A673 (cell line): ENCODE data around the gene EBLN1. TPM values are rescaled to one million over a fixed set of nuclear protein-coding genes. Genes with fewer than 3 reads are reported as not detected.

Experiments used
- BruUV-seq: library from RNA; stranded (reverse); fragments of 400-500 nt; replicated peaks from 2 replicates; lab custom pipeline; 2021; lab: Mats Ljungman, UMichigan
- CTCF ChIA-PET: fragments of 300-600 bp; sonication (Branson Sonifier 250); formaldehyde crosslinking; loops from one replicate; lab custom pipeline; 2022; ENCODE audit warnings: antibody characterized with exemption; lab: Charles Lee
- POLR2A ChIA-PET: fragments of 300-600 bp; sonication (Branson Sonifier 250); formaldehyde crosslinking; loops from one replicate; lab custom pipeline; 2022; ENCODE audit warnings: antibody characterized with exemption; ENCODE audit not compliant: low non-redundant PET; lab: Charles Lee
- DNase-seq: peaks from one replicate; pipeline ENCODE4 v3.0.0-alpha.2; 2015; ENCODE audit warnings: low spot score
- H3K27ac ChIP-seq: fragments of 200-600 bp; sonication (generic); 2 replicates; pipeline ENCODE4 v1.5.1; 2016; ENCODE audit warnings: mixed run types, low read depth, mild to moderate bottlenecking, mixed read lengths, antibody characterized with exemption, low read length; ENCODE audit not compliant: poor library complexity, severe bottlenecking
- H3K27me3 ChIP-seq: fragments of 200-600 bp; sonication (generic); replicated peaks from 2 replicates; pipeline ENCODE4 v1.6.1; 2017; ENCODE audit warnings: mixed run types, low read depth, mild to moderate bottlenecking, mixed read lengths, antibody characterized with exemption, low read length; ENCODE audit not compliant: insufficient read depth, poor library complexity
- H3K36me3 ChIP-seq: fragments of 200-600 bp; sonication (generic); 2 replicates; pipeline ENCODE4 v1.6.1; 2016; ENCODE audit warnings: mixed run types, mild to moderate bottlenecking, mixed read lengths, antibody characterized with exemption, low read length; ENCODE audit not compliant: insufficient read depth, poor library complexity, severe bottlenecking
- H3K4me1 ChIP-seq: fragments of 200-600 bp; sonication (generic); 2 replicates; pipeline ENCODE4 v1.6.1; 2017; ENCODE audit warnings: mixed run types, mild to moderate bottlenecking, mixed read lengths, antibody characterized with exemption, low read length; ENCODE audit not compliant: insufficient read depth, poor library complexity, severe bottlenecking
- H3K4me3 ChIP-seq: fragments of 200-600 bp; sonication (generic); 2 replicates; pipeline ENCODE4 v1.5.1; 2016; ENCODE audit warnings: low read depth, mixed run types, mild to moderate bottlenecking, mixed read lengths, low read length; ENCODE audit not compliant: poor library complexity, severe bottlenecking
- H3K9me3 ChIP-seq: fragments of 200-600 bp; sonication (generic); 2 replicates; pipeline ENCODE4 v1.6.1; 2016; ENCODE audit warnings: mixed run types, low read depth, mild to moderate bottlenecking, mixed read lengths, antibody characterized with exemption, low read length; ENCODE audit not compliant: poor library complexity, severe bottlenecking
- EZH2 ChIP-seq: fragments of 200-600 bp; sonication (generic); IDR thresholded peaks from 2 replicates; pipeline ENCODE4 v1.6.1; 2017; ENCODE audit warnings: borderline replicate concordance, low read depth, mild to moderate bottlenecking, mixed read lengths, antibody characterized with exemption, low read length; ENCODE audit not compliant: poor library complexity, severe bottlenecking
- intact Hi-C: fragments of 100-400 bp; cut with micrococcal nuclease; formaldehyde crosslinking; loops from one replicate; pipeline ENCODE4 v1.10.0; 2022; ENCODE audit not compliant: unreplicated experiment
- total RNA-seq: library from RNA; stranded (reverse); gene quantifications from 2 replicates; pipeline ENCODE4 v1.2.3, GENCODE V29; 2021
- TF ChIP-seq, protein P1 (sequence below): fragments of 300-800, 200-600 bp; sonication (generic); conservative IDR thresholded peaks from 2 replicates; pipeline ENCODE4 v1.5.1; 2017; ENCODE audit warnings: low read depth, mild to moderate bottlenecking, antibody characterized with exemption, low read length, moderate library complexity, mixed read lengths

The EBLN1 gene
- total RNA-seq, 1 experiment from 2014 or later = not detected

DNA sequence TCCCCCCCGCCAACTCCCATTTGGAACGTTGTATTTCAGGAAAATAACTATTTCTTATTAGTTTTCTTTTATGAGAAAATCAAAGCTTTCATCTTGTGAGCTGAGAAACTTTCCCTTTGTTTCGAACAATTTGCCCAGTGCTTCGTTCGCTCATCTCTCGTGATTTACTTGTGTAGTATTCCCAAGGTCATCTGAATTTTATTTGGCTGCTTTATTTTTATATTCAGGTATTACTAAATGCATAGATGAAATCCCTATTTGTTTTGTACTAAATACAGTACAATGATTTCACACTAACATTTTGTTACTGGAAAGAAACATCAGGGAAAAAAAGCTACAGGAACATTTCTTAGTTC, 12.0 kb upstream of the EBLN1 start:
- intact Hi-C loops = loop anchor here (5.0 to 10.0 kb wide), 3 partner anchors 88 to 225 kb away; partner anchors contain the start of genes COMMD3 and DNAJC1
- Histone ChIP-seq H3K4me1 (peaks cover 14% of the 10 kb centered on the region), H3K36me3 (no peaks in the 10 kb centered on the region), H3K27ac (peak overlapping the region; percentile 85), H3K27me3 (no peaks in the 10 kb centered on the region), H3K9me3 (no peaks in the 10 kb centered on the region), H3K4me3 (peak overlapping the region; percentile 62)
- ChIA-PET CTCF (no interaction called here), POLR2A (no interaction called here)
- BruUV-seq = no TSS peak
- peak; percentile 21 for DNase-seq
- TF ChIP-seq EZH2 = no peak
- TF ChIP-seq, protein P1, sequence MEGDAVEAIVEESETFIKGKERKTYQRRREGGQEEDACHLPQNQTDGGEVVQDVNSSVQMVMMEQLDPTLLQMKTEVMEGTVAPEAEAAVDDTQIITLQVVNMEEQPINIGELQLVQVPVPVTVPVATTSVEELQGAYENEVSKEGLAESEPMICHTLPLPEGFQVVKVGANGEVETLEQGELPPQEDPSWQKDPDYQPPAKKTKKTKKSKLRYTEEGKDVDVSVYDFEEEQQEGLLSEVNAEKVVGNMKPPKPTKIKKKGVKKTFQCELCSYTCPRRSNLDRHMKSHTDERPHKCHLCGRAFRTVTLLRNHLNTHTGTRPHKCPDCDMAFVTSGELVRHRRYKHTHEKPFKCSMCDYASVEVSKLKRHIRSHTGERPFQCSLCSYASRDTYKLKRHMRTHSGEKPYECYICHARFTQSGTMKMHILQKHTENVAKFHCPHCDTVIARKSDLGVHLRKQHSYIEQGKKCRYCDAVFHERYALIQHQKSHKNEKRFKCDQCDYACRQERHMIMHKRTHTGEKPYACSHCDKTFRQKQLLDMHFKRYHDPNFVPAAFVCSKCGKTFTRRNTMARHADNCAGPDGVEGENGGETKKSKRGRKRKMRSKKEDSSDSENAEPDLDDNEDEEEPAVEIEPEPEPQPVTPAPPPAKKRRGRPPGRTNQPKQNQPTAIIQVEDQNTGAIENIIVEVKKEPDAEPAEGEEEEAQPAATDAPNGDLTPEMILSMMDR = no peak

DNA sequence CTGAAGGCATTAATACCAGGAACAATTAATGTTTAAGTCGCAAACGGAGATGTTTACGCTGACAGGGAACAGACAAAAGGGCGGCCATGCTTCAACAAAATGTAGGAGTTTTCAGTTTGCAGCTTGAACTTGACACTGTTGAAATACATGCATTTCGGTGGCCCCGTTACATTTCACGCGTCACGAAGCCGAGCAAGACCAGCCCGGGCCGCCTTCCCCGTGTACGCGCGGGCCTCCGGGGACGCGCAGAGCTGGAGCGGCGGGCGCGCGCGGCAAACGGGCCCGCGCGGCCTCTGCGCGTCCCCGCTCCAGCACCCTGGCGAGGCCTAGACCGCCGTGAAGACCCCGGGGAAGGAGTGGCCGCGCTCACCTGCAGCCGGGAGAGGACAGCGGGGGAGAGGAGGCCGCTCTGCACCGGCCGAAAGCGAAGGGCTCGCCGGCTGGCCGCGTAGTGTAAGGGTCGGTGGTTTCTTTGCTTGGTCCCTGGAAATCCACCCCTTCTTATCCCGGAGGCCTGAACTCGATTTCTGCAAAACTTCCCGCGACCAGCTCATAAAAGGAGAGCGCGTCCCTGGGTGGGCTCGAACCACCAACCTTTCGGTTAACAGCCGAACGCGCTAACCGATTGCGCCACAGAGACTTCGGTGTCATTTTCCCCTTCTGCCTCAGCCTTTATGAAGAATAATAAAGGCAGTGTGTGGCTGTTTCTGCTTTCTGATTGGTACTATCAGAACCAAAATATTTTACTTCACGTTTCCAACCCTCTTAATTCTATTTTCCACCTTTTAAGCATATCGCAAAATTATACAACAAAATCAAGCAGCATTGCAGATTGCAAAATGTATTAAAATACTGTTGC, 11.4 kb upstream of the EBLN1 start:
- DNase-seq = peak; percentile 95
- Histone ChIP-seq H3K36me3 (no peaks in the 10 kb centered on the region), H3K27ac (peak overlapping the region; percentile 85), H3K4me3 (peak overlapping the region; percentile 62), H3K9me3 (no peaks in the 10 kb centered on the region), H3K27me3 (no peaks in the 10 kb centered on the region), H3K4me1 (peaks cover 14% of the 10 kb centered on the region)
- intact Hi-C loops = loop anchor here (5.0 to 10.0 kb wide), 3 partner anchors 88 to 224 kb away; partner anchors contain the start of genes COMMD3 and DNAJC1
- POLR2A ChIA-PET = no interaction called here
- CTCF ChIA-PET = no interaction called here
- BruUV-seq = no TSS peak
- no peak for TF ChIP-seq EZH2
- TF ChIP-seq, protein P1 = no peak

- ChIA-PET CTCF (no interaction called here), POLR2A (no interaction called here)
- DNase-seq = no peak
- no peaks in the 10 kb centered on the region for H3K27me3 ChIP-seq
- intact Hi-C loops = loop anchor here (5.0 to 10.0 kb wide), 3 partner anchors 89 to 224 kb away; partner anchors contain the start of genes COMMD3 and DNAJC1
- peaks cover 14% of the 10 kb centered on the region for H3K4me1 ChIP-seq
- no peak for TF ChIP-seq EZH2
- TF ChIP-seq, protein P1 = no peak
- H3K9me3 ChIP-seq = no peaks in the 10 kb centered on the region
- BruUV-seq = no TSS peak
- H3K4me3 ChIP-seq = peak overlapping the region; percentile 62
- H3K36me3 ChIP-seq = no peaks in the 10 kb centered on the region
- H3K27ac ChIP-seq = peak overlapping the region; percentile 85
Measured at GRCh38 chr10:22228167-22228938, 10.5 kb upstream of the EBLN1 start.
